HFFc6 (cell line): ENCODE measurements around the gene SLC44A3. TPM values are rescaled to one million over a fixed set of nuclear protein-coding genes. Genes with fewer than 3 reads are reported as not detected.

Experiments used
- DNase-seq: peaks from one replicate; pipeline ENCODE4 v3.0.0-alpha.2; 2018
- H3K27ac Mint-ChIP-seq: 2 replicates; pipeline ENCODE4 v1.8.0; 2020; ENCODE audit warnings: mild to moderate bottlenecking, mixed read lengths
- H3K27me3 Mint-ChIP-seq: 2 replicates; pipeline ENCODE4 v1.8.0; 2021; ENCODE audit warnings: mild to moderate bottlenecking, moderate library complexity, mixed read lengths; ENCODE audit not compliant: insufficient read depth
- H3K36me3 Mint-ChIP-seq: 2 replicates; pipeline ENCODE4 v1.8.0; 2021; ENCODE audit warnings: low read depth, mixed read lengths
- H3K4me1 Mint-ChIP-seq: 2 replicates; pipeline ENCODE4 v1.8.0; 2020; ENCODE audit warnings: low read depth, mixed read lengths
- H3K4me3 Mint-ChIP-seq: 2 replicates; pipeline ENCODE4 v1.8.0; 2020; ENCODE audit warnings: mild to moderate bottlenecking, moderate library complexity, mixed read lengths
- H3K9me3 Mint-ChIP-seq: 2 replicates; pipeline ENCODE4 v1.8.0; 2020; ENCODE audit warnings: mild to moderate bottlenecking, mixed read lengths
- total RNA-seq, 6 experiments: library from RNA; stranded (reverse); fragmentation: NEBNext Ultra II Directional; extraction: Animal tissue kit (Norgen Biotek cat#: 25700); gene quantifications; 2 replicates in 1 of 6; 3 replicates in 5 of 6; pipeline ENCODE4 v1.2.3, GENCODE V29; 2021
- TF ChIP-seq, protein P1 (sequence below): fragments of 200-600 bp; sonication (generic); IDR thresholded peaks from 2 replicates; pipeline ENCODE4 v1.5.0; 2021; ENCODE audit warnings: antibody characterized with exemption, mild to moderate bottlenecking

Gene SLC44A3
- total RNA-seq, 6 experiments from 2014 or later, result 0.62 to 1.8 (median 0.73) TPM

DNA sequence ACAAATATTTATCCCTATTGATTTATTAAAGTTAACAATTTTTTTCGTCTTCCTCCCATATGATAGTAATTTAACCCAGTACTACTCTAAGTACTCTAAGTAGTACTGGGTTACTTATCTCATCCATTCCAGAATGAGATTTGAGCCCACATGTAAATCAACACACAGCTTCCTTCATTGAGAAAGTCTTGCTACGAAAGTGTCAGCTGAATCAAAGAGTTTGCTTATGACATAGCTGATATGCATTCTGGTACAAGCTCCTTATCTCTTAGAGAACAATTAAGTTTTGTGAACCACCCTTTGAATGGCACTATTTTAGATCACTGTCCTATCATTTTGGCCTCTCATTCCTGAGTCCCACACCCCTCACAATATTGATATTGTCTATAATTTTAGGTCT lies 2.4 kb upstream of the SLC44A3 start:
- DNase-seq, result no peak
- H3K27me3 Mint-ChIP-seq, result peaks cover 4% of the 10 kb centered on the region
- no peak overlapping the region for H3K27ac Mint-ChIP-seq
- H3K9me3 Mint-ChIP-seq, result no peaks in the 10 kb centered on the region
- no peak overlapping the region for H3K4me3 Mint-ChIP-seq
- H3K4me1 Mint-ChIP-seq, result peaks cover 5% of the 10 kb centered on the region; the same call in 1 of the 2 replicates
- TF ChIP-seq, protein P1, sequence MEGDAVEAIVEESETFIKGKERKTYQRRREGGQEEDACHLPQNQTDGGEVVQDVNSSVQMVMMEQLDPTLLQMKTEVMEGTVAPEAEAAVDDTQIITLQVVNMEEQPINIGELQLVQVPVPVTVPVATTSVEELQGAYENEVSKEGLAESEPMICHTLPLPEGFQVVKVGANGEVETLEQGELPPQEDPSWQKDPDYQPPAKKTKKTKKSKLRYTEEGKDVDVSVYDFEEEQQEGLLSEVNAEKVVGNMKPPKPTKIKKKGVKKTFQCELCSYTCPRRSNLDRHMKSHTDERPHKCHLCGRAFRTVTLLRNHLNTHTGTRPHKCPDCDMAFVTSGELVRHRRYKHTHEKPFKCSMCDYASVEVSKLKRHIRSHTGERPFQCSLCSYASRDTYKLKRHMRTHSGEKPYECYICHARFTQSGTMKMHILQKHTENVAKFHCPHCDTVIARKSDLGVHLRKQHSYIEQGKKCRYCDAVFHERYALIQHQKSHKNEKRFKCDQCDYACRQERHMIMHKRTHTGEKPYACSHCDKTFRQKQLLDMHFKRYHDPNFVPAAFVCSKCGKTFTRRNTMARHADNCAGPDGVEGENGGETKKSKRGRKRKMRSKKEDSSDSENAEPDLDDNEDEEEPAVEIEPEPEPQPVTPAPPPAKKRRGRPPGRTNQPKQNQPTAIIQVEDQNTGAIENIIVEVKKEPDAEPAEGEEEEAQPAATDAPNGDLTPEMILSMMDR, result no peak
- H3K36me3 Mint-ChIP-seq, result no peaks in the 10 kb centered on the region

DNA sequence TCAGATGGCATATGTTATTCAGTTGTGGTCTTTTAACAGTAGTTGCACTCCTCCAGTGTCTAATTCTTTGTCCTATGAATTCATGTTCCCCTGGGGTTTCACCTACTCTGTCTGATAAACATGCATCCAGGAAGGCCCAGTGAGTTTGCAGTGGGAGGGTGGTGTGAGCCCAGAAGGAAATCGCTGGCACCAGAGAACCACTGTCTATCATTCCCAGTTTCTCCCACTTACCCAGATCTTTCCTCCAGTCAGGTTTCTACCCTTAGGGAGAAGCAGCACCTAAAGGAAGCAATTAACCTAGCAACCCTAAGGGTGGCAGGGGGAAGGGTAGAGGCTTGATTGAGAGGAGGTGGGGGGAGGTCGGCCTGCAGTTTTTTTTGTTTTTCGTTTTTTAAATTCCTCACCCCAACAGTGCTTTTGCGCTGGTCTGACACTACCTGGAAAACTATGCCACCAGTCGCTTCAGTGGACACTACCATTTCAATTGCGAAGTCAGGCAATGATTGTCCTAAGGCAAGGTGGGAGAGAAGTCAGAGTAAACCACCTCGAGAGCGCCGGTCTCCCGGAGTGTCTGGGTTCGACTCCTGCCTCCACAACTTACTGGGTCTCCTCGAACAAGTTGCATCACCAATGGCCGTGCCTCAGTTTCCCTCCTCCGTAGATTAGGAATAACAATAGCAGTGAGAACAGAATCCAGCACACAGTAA lies 766 bp upstream of the SLC44A3 start:
- Mint-ChIP-seq H3K4me1 (peaks cover 5% of the 10 kb centered on the region; the same call in 1 of the 2 replicates), H3K27ac (no peak overlapping the region)
- TF ChIP-seq, protein P1, result no peak

DNA sequence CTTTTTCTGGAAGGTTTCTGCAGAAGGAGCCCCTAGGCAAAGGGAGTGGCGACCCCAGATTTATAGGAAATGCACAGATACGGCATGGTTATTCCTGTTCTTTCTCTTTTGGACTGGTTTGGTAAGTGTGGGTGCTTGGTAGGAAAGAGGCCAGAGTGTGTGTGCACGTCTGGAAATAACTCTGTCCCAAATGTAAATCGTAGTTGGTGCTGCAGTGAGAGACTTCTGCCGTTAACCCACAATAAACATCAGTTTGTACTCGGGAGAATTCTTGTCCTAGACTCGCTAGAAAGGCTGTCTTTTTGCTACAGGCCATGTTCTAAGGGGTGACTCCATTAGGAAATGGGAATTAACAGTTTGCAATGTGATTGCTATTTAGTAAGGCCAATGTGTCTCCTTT lies 779 bp downstream of the SLC44A3 start:
- Mint-ChIP-seq H3K4me3 (peak overlapping the region; percentile 74), H3K4me1 (peaks cover 9% of the 10 kb centered on the region), H3K27ac (no peak overlapping the region), H3K9me3 (no peaks in the 10 kb centered on the region), H3K27me3 (peaks cover 12% of the 10 kb centered on the region; the same call in 1 of the 2 replicates), H3K36me3 (no peaks in the 10 kb centered on the region)
- TF ChIP-seq, protein P1, result no peak
- DNase-seq, result no peak

More for the DNA sequence above, 766 bp upstream of the SLC44A3 start:
- H3K36me3 Mint-ChIP-seq, result no peaks in the 10 kb centered on the region
- peak overlapping the region; percentile 75 for H3K4me3 Mint-ChIP-seq
- DNase-seq, result no peak
- peaks cover 9% of the 10 kb centered on the region; the same call in 1 of the 2 replicates for H3K27me3 Mint-ChIP-seq
- no peaks in the 10 kb centered on the region for H3K9me3 Mint-ChIP-seq

DNA sequence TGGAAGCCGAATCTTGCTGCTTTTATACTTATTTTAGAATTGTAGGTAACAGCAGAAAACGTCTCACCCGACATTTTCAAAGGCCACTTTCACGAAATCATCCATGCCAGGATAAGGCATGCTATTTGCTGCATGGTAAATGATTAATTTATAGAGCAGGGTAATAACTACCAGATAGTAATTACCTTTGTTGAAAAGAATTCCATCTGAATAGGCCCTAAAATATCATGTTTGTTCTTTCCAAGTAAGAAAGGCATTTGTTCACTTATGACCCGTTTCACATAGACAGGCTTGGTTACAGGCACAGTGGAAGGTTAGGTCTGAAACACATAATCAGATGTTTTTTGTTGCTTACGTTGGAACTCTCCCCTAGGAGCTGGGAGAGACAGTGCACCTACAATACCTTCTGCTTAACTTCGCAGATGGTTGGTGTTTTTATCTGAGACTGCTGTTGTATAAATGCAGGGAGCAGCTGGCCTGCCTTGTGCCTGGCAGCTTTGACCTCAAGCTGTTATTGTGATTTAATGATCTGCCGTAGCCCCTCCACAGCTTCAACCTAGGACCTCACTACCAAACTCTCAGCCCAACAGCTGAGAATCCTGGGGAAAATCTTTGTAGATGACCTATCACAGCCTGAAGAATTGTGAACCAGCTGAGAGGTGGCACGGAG lies 1.6 kb downstream of the SLC44A3 start:
- TF ChIP-seq, protein P1, result no peak
- Mint-ChIP-seq H3K4me3 (no peak overlapping the region), H3K27me3 (peaks cover 12% of the 10 kb centered on the region; the same call in 1 of the 2 replicates)

DNA sequence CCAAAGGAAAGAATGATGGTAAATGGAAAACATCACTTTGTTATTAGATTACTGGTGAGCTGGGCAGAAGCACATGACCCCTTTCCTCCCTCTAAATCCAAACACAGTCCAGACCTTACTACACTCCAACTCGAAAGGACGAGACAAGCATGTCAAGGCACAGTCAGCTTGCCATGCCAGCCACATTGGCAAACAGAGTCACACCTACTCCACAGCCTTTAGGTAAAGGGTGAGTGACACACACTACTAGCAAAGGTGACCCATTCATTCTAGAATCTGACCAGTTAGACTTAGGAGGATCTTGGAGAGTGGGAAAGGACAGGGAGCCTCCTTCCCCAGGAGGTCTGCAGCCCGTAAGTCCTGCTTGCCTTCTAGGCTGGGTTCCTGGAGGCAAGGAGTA lies 3.0 kb downstream of the SLC44A3 start:
- Mint-ChIP-seq H3K27me3 (peaks cover 12% of the 10 kb centered on the region; the same call in 1 of the 2 replicates), H3K4me3 (no peak overlapping the region), H3K9me3 (no peaks in the 10 kb centered on the region), H3K27ac (no peak overlapping the region), H3K4me1 (peaks cover 12% of the 10 kb centered on the region), H3K36me3 (no peaks in the 10 kb centered on the region)
- DNase-seq, result no peak
- TF ChIP-seq, protein P1, result no peak

More for the DNA sequence above, 1.6 kb downstream of the SLC44A3 start:
- no peaks in the 10 kb centered on the region for H3K36me3 Mint-ChIP-seq
- no peak overlapping the region for H3K27ac Mint-ChIP-seq
- no peaks in the 10 kb centered on the region for H3K9me3 Mint-ChIP-seq
- DNase-seq, result no peak
- H3K4me1 Mint-ChIP-seq, result peaks cover 12% of the 10 kb centered on the region
